22Rv1 (cell line): ENCODE measurements around the gene ACOT12.

Experiments used
- H3K27ac ChIP-seq: fragments of 450-650 bp; 2 replicates; pipeline ENCODE4 v1.5.1; 2017
- CTCF ChIP-seq: fragments of 450-650 bp; IDR thresholded peaks from 2 replicates; pipeline ENCODE4 v1.5.1; 2017; ENCODE audit warnings: mild to moderate bottlenecking
- ZFX ChIP-seq: fragments of 450-650 bp; IDR thresholded peaks from 2 replicates; pipeline ENCODE4 v1.6.1; 2017; ENCODE audit warnings: antibody characterized with exemption, borderline replicate concordance

ACOT12 gene

GRCh38 chr5:81359881-81360280 is 34.1 kb downstream of the ACOT12 start:
- H3K27ac ChIP-seq, result no peak overlapping the region
- TF ChIP-seq CTCF, result no peak
- no peak for TF ChIP-seq ZFX

DNA sequence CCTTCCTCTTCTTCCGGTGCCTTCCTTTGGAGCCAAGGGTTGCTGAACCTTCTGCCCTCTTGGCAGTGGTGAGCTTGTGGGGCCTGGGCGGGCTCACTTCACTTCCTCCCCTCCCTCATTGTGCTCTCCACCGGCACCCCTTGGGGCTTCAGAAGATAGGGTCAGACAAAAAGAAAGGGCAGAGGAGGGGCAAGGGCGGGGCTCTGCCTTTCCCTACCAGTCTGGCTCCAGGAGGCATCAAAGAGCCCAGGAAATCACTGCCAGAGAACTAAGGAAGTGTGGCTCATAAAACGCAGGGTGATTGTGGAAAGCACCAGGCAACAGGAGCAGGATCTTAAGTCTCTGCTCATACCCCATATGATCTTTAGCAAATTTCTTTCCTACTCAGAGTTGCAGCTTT is 34.8 kb downstream of the ACOT12 start:
- TF ChIP-seq CTCF (no peak), ZFX (no peak)
- H3K27ac ChIP-seq, result no peak overlapping the region

DNA sequence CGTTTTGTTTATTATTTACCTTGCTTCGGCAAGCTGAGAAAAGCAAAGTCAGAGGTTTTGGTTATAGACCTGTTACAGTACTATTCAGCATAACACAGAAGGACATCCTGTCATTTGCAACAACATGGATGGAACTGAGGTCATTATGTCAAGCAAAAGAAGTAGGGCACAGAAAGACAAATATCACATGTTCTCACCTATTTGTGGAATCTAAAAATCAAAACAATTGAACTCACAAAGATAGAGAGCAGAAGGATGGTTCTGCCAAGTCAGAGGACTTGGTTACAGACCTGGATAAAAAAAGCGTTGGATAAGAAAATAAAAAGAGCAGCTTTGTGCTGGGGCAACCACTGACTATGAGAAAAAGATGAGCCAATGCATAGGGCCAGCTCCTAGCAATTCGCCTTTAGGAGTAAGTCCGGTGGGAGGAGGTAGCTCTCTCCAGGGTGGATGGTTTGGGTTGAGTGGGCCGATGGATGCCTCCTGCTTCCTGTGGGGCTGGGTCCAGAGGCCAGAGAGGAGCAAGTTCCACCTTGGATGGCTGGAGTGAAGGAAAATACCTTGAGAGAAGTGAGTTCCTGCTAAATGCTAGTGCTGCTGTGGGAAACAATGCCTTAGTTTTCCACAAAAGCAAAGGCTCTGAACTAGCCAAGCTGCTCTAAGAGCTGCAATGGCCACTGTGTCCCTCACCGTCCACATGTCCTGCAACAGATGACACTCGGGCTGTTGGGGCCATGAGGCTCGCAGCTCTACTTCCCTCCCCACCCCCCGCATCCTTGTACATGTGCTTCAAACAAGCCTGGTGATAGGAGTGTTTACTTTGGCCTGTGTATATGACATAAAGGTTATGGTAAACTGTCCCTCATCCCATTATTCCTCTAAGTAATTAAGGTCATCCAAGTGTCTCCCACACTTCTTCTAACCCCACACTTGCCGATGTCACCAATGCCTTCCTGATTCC is 38.4 kb downstream of the ACOT12 start:
- TF ChIP-seq ZFX (no peak), CTCF (no peak)
- H3K27ac ChIP-seq, result no peak overlapping the region

DNA sequence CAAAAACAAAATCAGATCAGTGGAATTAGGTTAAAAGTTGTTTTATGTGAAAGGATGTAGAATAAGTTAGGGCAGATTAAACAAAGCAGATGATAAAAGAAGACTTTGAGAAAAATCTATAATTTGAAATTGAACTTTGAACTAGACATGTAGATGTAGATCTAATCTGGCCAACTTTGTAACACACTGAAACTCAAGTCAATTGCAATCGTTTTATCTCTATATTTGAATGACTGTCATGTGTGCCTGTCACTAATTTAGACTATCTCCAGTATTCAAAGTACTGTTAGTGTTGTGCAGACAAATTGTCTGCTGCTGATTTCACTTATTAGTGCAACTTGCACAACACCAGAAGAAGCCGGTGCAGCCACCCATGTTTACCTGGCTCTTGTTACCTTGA is 39.8 kb downstream of the ACOT12 start:
- TF ChIP-seq CTCF, result no peak
- no peak for TF ChIP-seq ZFX
- no peak overlapping the region for H3K27ac ChIP-seq

- TF ChIP-seq CTCF (no peak), ZFX (no peak)
- no peak overlapping the region for H3K27ac ChIP-seq
Observed at GRCh38 chr5:81353189-81353588, 40.7 kb downstream of the ACOT12 start.

DNA sequence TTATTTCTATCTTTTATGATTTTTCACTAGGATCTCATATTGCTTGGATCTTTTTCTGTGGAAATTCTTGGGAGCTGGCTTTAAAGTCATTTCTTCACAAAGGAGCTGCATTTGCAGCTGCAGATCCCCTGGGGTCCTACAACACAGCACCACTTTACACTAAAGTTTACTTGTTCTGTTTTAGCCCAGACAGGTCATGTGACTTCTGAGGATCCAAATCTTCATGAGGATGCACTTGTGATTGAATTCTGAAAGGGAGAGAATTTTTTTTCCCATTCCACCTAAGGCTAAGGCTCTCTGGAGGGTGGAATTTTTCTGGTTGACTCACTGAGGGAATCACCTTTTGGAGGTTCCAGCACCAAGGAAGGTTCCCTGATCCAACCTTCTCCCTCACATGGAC is 43.4 kb downstream of the ACOT12 start:
- no peak overlapping the region for H3K27ac ChIP-seq
- no peak for TF ChIP-seq ZFX
- TF ChIP-seq CTCF, result no peak

GRCh38 chr5:81349161-81349560 is 44.8 kb downstream of the ACOT12 start:
- no peak for TF ChIP-seq ZFX
- no peak for TF ChIP-seq CTCF
- H3K27ac ChIP-seq, result no peak overlapping the region
